ENCODE measurements around the gene PFKP.

DNA sequence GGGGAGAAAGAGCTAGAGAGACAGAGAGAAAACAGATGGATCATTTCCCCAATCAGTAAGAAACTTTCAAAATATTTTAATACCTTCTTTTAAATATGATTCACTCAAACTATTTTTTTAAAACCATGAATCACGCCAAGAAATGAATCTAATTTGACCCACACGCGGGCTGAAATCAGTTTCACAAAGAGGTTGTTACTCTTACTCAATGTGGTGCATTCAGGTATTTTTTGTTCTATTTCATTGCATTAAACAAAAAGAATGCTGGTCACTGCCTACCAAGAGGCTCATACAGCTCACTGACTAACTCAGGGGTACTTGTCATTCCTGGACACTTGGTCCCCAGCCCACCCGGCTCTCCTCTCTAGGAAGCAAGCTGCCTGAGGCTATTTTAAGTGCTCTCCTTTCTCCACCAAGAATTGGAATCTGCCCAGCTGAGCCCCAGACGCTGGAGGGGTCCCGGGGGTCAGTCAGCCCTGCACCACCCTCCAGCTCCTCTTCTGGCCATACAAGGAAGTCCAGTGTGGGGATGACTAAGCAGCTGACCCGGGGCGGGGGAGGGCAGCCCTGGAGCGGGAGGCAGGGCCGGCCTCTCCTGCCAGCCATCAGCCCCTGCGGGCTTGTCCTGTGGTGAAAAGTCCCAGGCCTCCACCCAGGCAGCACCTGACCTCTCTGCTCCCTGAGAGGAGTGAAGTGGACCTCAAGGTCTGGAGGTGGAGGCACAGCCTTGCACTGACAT lies 21.7 kb upstream of the PFKP start:
- no peak for TF ChIP-seq POLR2A (IDR thresholded peaks at IDR 0.05; ENCODE audit: low read length)
- no peak for TF ChIP-seq GATA1 (IDR thresholded peaks at IDR 0.05; ENCODE audit: low read depth, low read length)
